Activated CD4-positive, alpha-beta T cell treated with anti-CD3 and anti-CD28 coated beads for 4 hours (primary cell): ENCODE results near the gene ACADS.

Source experiments
- DNase-seq, 2 donors: peaks; one replicate each; pipeline ENCODE4 v3.0.0-alpha.2; 2020

ACADS gene

GRCh38 chr12:120725659-120726509, at the start of gene ACADS:
TSS of gene ACADS (plus strand) at chr12:120725826. CDS start at chr12:120725886, 60 bp downstream.
- peak; percentile 86 to 87 for DNase-seq

GRCh38 chr12:120677765-120678473, 47.7 kb upstream of the ACADS start:
- no peak for DNase-seq

GRCh38 chr12:120678572-120678971, 47.1 kb upstream of the ACADS start:
- no peak for DNase-seq

GRCh38 chr12:120680165-120680738, 45.4 kb upstream of the ACADS start:
- DNase-seq: no peak

GRCh38 chr12:120684523-120684932, 41.1 kb upstream of the ACADS start:
- DNase-seq: no peak

- no peak for DNase-seq
Measured at GRCh38 chr12:120685522-120685921, 40.1 kb upstream of the ACADS start.

GRCh38 chr12:120686151-120686689, 39.4 kb upstream of the ACADS start:
- peak; percentile 95 to 98 for DNase-seq

GRCh38 chr12:120686690-120687577, 38.7 kb upstream of the ACADS start, which contains the start of gene MLEC:
TSS of gene MLEC (plus strand) at chr12:120687149. CDS start at chr12:120687297, 148 bp downstream.
- DNase-seq: peak; percentile 99

GRCh38 chr12:120687578-120688289, 37.9 kb upstream of the ACADS start:
- peak; percentile 38 to 42 for DNase-seq

- DNase-seq: no peak
Measured at GRCh38 chr12:120688527-120689071, 37.0 kb upstream of the ACADS start.

GRCh38 chr12:120689397-120690082, 36.1 kb upstream of the ACADS start:
- no peak for DNase-seq

GRCh38 chr12:120690083-120690450, 35.6 kb upstream of the ACADS start:
- DNase-seq: no peak

- DNase-seq: no peak
Measured at GRCh38 chr12:120690978-120691377, 34.6 kb upstream of the ACADS start.

GRCh38 chr12:120692524-120693033, 33.0 kb upstream of the ACADS start:
- no peak for DNase-seq

- no peak for DNase-seq
Measured at GRCh38 chr12:120693848-120694247, 31.8 kb upstream of the ACADS start.

- DNase-seq: no peak
Measured at GRCh38 chr12:120696626-120697025, 29.0 kb upstream of the ACADS start.

GRCh38 chr12:120697344-120697743, 28.3 kb upstream of the ACADS start:
- DNase-seq: no peak

GRCh38 chr12:120698665-120699064, 27.0 kb upstream of the ACADS start:
- no peak for DNase-seq

- no peak for DNase-seq
Measured at GRCh38 chr12:120699553-120699952, 26.1 kb upstream of the ACADS start.

GRCh38 chr12:120700886-120701285, 24.7 kb upstream of the ACADS start:
- DNase-seq: no peak
